Esophagus squamous epithelium (tissue), 4 donors: ENCODE results near the gene ACAA1.

Source experiments
- POLR2A ChIP-seq, 4 donors: fragments of 450-650 bp; IDR thresholded peaks; one replicate each; pipeline ENCODE4 v1.6.1; 2017; ENCODE audit warnings: antibody characterized with exemption in 4 of 4, mild to moderate bottlenecking in 4 of 4, moderate library complexity in 3 of 4
- TF ChIP-seq, protein P1 (sequence below), 6 experiments: fragments of 450-650 bp in 4 of 6; fragments of 200-600 bp in 2 of 6; sonication (generic) in 2 of 6; IDR thresholded peaks; one replicate each; pipeline ENCODE4 v1.5.1; 2016 to 2019; ENCODE audit warnings: antibody characterized with exemption in 6 of 6, mild to moderate bottlenecking in 4 of 6, moderate library complexity in 4 of 6

DNA sequence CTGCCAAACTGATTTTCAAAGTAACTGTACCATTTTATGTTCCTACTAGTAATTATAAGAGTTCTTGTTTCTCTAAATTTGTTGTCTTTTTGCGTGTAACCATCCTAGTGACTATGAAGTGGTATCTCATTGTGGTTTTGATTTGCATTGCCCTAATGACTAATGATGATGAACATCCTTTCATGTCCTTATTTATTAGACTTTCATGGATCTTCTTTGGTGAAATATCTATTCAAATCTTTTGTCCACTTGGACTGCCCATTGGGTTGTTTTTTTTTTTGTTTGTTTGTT, 32.0 kb upstream of the ACAA1 start:
- no peak for TF ChIP-seq POLR2A (IDR thresholded peaks at IDR 0.05)
- TF ChIP-seq, protein P1, sequence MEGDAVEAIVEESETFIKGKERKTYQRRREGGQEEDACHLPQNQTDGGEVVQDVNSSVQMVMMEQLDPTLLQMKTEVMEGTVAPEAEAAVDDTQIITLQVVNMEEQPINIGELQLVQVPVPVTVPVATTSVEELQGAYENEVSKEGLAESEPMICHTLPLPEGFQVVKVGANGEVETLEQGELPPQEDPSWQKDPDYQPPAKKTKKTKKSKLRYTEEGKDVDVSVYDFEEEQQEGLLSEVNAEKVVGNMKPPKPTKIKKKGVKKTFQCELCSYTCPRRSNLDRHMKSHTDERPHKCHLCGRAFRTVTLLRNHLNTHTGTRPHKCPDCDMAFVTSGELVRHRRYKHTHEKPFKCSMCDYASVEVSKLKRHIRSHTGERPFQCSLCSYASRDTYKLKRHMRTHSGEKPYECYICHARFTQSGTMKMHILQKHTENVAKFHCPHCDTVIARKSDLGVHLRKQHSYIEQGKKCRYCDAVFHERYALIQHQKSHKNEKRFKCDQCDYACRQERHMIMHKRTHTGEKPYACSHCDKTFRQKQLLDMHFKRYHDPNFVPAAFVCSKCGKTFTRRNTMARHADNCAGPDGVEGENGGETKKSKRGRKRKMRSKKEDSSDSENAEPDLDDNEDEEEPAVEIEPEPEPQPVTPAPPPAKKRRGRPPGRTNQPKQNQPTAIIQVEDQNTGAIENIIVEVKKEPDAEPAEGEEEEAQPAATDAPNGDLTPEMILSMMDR (IDR thresholded peaks at IDR 0.05), result no peak
